Activated T-cell treated with anti-CD3 and anti-CD28 coated beads, Interleukin-2, amount 50 U/mL, for 48 hours (primary cell): ENCODE data around the gene ASRGL1.

Experiments used
- DNase-seq, 2 experiments: peaks; one replicate each; pipeline ENCODE4 v3.0.0-alpha.2; 2020

Gene ASRGL1

GRCh38 chr11:62394825-62395538 lies 57.7 kb downstream of the ASRGL1 start:
- peak; percentile 40 to 41 for DNase-seq

GRCh38 chr11:62395885-62396551 lies 58.8 kb downstream of the ASRGL1 start:
- no peak for DNase-seq

GRCh38 chr11:62398011-62398994 lies 61.1 kb downstream of the ASRGL1 start:
- DNase-seq, result no peak

- DNase-seq, result no peak
These were observed 62.1 kb downstream of the ASRGL1 start for GRCh38 chr11:62399172-62399877.

- no peak for DNase-seq
These were observed 62.6 kb downstream of the ASRGL1 start for GRCh38 chr11:62399878-62400266.

GRCh38 chr11:62400281-62400680 lies 63.0 kb downstream of the ASRGL1 start:
- DNase-seq, result no peak

GRCh38 chr11:62400760-62401159 lies 63.5 kb downstream of the ASRGL1 start:
- no peak for DNase-seq

- DNase-seq, result no peak
These were observed 64.1 kb downstream of the ASRGL1 start for GRCh38 chr11:62401356-62401755.

- peak in 1 of 2 experiments; percentile 25 for DNase-seq
These were observed 64.6 kb downstream of the ASRGL1 start for GRCh38 chr11:62401811-62402210.

- peak; percentile 50 to 61 for DNase-seq
These were observed 65.1 kb downstream of the ASRGL1 start for GRCh38 chr11:62402226-62402959.

- no peak for DNase-seq
These were observed 65.9 kb downstream of the ASRGL1 start for GRCh38 chr11:62402960-62403730.

GRCh38 chr11:62404435-62404834 lies 67.2 kb downstream of the ASRGL1 start:
- no peak for DNase-seq

- no peak for DNase-seq
These were observed 67.7 kb downstream of the ASRGL1 start for GRCh38 chr11:62404901-62405300.

GRCh38 chr11:62406034-62406433 lies 68.8 kb downstream of the ASRGL1 start:
- DNase-seq, result no peak

- no peak for DNase-seq
These were observed 72.6 kb downstream of the ASRGL1 start for GRCh38 chr11:62409831-62410230.

- DNase-seq, result no peak
These were observed 73.7 kb downstream of the ASRGL1 start for GRCh38 chr11:62410972-62411371.

GRCh38 chr11:62411524-62411923 lies 74.3 kb downstream of the ASRGL1 start:
- no peak for DNase-seq

GRCh38 chr11:62413060-62413696 lies 75.9 kb downstream of the ASRGL1 start:
- no peak for DNase-seq

GRCh38 chr11:62416596-62416995 lies 79.3 kb downstream of the ASRGL1 start:
- no peak for DNase-seq

GRCh38 chr11:62418136-62418535 lies 80.9 kb downstream of the ASRGL1 start:
- DNase-seq, result no peak

GRCh38 chr11:62418733-62419132 lies 81.5 kb downstream of the ASRGL1 start, which contains the start of gene SCGB1A1:
TSS of gene SCGB1A1 (plus strand) at chr11:62419033. CDS start at chr11:62419096, 63 bp downstream.
- no peak for DNase-seq
